Measurements from ENCODE around the gene ACADM.

- no peak for TF ChIP-seq CTCF (IDR thresholded peaks at IDR 0.05)
- TF ChIP-seq POLR2AphosphoS5 (IDR thresholded peaks at IDR 0.05) = no peak
- no peak for TF ChIP-seq POLR2A (IDR thresholded peaks at IDR 0.05; ENCODE audit: low read depth)
- TF ChIP-seq EP300 (IDR thresholded peaks at IDR 0.05) = no peak
Measured at GRCh38 chr1:75707191-75707590, 17.3 kb upstream of the ACADM start.

All from esophagus muscularis mucosa (tissue), 4 donors.